Stimulated activated CD8-positive, alpha-beta memory T cell treated with anti-CD3 and anti-CD28 coated beads, Interleukin-12 subunit alpha, Interleukin-12 subunit beta, amount 100 ng/mL, for 24 hours (primary cell): Measurements from ENCODE around the gene SEC14L5.

Experiments used
- DNase-seq: peaks from one replicate; pipeline ENCODE4 v3.0.0-alpha.2; 2020; ENCODE audit errors: extremely low read depth

Gene SEC14L5

DNA sequence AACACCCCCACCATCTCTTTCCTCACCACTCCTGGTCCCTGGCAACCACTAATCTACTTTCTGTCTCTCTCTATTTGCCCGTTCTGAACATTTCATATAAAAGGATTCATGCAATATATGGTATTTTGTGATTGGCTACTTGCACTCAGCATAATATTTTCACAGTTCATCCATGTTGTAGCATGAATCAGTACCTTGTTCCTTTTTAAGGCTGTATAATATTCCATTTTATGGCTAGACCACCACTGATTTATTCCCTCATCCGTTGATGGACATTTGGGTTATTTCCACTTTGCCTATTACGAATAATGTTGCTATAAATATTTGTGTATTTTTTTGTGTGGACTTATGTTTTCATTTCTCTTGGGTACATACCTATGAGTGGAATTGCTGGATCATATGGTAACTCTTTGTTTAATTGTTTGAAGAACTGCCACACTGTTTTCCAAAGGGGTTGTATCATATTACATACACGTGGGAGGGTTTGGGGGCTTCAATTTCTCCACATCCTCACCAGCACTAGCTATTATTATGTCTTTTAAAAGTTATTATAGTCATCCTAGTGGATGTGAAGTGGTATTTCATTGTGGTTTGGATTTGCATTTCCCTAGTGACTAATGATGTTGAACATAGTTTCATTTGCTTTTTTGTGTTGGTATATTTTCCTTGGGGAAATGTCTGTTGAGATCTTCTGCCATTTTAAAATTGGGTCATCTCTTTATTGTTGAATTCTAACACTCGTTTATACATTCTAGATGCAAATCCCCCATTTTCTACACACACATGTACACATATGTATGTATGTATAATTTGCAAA, 26.3 kb downstream of the SEC14L5 start:
- no peak for DNase-seq

DNA sequence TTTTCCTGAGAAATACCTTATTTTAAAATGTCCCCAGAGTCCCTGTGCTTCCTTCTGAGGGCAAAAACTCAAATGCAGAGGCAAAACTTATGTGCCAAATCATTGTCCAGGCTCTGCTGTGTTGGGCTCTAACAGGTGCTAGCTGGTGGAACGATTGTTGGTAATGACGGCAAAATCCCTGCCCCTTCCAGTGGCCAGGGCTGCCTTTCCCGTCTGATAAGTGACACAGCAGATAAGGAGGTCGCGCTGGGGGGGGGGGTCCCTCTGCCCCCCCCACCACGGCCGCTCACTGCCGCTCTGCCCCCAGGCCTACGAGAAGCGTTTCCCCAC, 29.1 kb downstream of the SEC14L5 start:
- no peak for DNase-seq

DNA sequence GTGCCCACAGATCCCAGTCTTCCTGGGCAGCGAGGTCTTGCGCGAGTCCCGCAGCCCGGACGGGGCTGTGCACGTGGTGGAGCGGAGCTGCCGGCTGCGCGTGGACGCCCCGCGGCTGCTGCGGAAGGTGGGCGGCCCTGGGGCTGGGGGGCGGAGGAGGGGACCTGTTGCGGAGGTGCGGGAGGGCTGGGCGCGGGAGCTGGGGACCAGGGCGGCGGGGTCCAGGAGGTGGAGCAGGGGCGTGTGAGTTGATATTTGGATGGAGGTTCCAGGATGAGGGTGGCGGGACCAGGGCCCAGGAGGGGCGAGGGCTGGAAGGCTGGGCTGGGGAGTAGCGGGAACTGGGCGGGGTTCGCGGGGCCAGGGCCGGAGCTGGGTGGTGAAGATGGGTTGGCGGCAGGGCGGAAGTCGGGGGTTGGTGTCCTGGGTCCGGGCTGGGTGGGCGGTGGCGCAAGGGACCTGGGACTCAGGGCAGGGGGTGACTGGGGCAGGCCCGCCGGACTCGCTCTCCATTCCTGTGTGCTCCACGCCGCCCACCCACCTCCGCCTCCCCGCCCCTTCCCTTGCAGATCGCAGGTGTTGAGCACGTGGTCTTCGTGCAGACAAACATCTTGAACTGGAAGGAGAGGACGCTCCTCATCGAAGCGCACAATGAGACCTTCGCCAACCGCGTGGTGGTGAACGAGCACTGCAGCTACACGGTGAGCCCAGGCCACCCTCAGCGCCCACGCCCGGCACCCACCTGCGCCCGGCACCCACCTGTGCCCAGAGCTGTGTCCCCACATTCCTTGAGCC, 29.6 kb downstream of the SEC14L5 start:
- DNase-seq = no peak

DNA sequence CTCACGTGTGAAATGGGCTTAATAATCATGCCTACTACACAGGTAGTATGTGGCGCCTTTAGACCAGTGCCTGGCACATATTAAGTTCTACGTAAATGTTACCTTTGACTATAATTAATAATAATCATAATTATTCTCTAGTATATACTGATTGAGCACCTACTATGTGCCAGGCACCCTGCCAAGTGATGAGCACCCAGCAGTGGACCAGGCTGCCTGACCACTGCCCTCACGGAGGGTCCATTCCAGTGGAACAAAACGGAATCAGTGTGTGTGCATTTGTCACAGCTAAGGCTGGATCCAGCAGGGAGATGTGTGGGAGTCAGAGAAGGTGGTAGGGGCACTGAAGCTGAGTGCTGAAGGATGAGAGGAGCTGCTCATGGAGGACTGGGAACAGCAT, 30.5 kb downstream of the SEC14L5 start:
- no peak for DNase-seq

DNA sequence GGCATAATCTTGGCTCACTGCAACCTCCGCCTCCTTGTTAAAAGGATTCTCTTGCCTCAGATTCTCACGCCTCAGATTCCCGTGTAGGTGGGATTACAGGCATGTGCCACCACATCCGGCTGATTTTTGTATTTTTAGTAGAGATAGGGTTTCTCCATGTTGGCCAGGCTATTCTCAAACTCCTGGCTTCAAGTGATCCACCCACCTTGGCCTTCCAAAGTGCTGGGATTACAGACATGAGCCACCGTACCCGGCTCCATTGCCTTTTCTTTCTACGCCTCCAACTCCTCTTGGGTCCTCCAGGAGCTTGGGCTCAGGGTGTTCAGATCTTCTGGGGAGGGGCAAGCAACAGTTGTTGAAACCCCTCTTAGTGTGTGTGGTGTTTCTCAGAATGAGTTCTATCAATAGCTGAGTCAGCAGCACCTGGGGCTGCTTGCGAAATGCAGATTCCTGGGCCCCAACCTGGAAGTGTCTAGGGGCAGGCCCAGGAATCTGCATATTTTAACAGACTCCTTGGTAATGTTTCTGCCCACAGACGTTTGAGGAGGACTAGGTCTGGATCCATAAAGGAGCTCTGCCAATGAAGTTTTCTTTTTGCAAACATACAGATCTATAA, 31.4 kb downstream of the SEC14L5 start:
- DNase-seq = no peak

DNA sequence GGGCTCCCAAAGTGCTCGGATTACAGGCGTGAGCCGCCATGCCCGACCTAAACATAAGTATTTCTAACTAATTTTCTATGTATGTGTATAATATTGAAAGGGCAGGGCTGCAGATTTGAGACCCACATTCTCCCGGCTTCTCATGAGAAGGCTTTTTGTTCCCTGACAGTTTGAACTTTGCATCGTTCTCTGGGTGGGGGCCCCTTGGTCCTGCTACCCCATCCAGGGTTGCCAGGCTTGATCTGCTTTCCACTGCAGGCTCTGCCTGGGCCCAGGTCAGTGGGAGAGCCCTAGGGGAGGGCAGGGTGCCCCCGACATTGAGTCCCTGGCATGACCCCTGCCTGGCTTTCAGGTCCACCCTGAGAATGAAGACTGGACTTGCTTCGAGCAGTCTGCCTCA, 32.3 kb downstream of the SEC14L5 start:
- no peak for DNase-seq

DNA sequence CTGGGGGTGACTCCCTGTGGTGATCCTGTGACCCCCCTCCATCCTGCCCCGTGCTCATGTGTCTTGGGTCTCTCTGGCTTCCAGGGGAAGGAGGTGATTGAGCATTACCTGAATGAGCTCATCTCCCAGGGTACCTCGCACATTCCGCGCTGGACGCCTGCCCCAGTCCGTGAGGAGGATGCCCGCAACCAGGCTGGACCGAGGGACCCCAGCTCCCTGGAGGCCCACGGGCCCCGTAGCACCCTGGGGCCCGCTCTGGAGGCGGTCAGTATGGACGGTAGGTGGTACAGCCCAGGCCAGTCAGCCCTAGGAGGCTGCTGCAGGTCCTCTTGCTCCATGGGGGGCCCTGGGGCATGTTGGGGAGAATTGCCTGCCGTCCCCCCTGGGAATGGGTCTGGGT, 33.6 kb downstream of the SEC14L5 start:
- no peak for DNase-seq

DNA sequence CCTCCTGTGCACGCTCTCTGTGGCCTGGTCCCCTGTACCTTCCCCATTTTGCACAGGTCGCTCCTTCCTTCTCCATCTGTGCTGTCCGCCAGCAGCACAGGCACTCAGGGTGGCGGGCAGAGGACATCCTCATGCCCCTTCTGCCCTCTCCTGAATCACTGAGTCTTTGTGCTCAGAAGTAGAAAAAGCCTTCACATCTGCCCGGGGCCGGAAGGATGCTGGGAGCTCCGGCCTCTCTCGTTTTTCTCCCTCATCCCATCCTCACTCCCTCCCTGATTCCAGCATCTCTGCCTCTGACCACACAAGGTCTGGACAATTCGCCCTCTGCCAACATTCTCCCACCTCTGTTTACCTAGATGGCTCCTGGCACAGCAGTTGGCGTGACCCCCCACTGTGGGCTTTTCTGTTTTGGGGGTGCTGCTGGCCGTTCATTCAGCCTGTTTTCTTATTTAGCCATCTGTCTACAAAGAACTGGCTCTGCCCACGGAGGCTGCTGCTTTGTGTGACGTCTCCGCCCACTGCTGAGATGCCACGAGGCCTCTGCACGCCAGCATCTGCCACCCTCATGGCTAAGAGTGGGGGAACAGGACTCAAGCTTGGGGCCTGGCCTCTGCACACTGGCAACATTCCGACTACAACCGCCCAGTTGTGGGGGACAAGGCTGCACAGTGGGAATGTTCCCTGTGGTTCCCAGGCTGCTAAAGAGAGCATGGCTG, 36.7 kb downstream of the SEC14L5 start:
- DNase-seq = no peak

DNA sequence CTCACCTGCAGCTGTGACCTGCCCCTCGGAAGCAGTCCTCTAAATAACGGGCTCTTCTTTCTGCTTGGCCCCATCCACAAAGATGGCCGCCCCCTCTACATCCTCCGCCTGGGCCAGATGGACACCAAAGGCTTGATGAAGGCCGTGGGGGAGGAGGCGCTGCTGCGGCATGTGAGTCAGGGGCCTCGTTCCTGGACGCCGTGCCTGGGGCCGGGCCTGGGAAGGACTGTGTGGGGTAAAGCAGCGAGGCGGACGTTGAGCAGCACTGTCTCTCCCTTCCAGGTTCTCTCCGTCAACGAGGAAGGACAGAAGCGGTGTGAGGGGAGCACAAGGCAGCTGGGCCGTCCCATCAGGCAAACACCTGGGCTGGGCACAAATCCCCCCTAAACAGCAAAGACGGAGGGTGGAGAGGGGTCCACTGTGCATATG, 42.5 kb downstream of the SEC14L5 start:
- no peak for DNase-seq

DNA sequence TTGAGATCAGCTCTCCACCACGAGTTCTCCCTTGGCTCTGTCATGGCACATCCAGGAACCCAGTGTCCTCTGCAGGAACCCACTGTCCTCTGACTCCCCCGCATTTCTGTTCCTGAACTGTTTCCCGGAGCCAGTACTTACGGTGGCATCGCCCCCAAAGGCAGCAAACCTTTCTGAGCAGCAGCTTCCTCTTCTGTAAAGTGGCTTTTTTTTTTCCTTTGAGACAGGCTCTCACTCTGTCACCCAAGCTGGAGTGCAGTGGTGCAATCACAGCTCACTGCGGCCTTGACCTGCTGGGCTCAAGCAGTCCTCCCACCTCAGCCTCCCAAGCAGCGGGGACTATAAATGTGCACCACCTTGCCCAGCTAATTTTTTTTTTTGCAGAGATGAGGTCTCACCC, 43.4 kb downstream of the SEC14L5 start:
- DNase-seq = no peak

DNA sequence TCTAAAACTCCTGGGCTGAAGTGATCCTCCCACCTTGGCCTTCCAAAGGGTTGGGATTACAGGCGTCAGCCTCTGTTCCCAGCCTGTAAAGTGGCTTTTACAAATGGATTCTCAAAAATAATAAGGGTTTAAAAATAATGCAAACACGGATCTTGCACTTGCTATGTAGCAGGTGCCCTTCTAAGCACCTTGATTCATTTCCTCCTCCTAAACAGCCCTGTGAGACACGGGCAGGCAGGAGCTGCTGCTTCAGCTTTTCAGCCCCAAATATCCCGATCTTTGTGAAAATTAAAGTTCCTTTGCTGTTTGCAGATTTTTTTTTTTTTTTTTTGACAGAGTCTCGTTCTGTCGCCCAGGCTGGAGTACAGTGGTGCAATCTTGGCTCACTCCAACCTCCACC, 43.9 kb downstream of the SEC14L5 start:
- DNase-seq = no peak

DNA sequence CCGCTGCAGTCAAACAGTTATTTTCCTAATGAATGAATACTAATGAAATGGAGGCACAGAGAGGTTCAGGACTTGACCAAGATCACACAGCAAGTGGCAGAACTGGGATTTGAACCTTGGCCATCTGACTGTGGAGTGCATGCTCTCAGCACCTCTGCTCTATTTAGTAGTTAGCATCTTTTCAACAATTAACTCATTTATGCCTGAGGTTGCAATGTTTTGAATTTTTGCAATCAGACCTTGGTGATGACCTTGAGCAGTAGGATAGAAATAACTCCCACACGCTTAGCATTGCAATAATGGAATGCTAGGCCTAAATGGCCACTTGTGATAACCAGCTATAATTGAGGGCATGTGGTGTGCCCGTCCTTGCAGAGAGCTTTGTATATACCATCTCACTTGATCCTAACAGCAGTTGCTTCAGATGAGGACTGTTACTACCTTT, 44.6 kb downstream of the SEC14L5 start:
- DNase-seq = no peak

DNA sequence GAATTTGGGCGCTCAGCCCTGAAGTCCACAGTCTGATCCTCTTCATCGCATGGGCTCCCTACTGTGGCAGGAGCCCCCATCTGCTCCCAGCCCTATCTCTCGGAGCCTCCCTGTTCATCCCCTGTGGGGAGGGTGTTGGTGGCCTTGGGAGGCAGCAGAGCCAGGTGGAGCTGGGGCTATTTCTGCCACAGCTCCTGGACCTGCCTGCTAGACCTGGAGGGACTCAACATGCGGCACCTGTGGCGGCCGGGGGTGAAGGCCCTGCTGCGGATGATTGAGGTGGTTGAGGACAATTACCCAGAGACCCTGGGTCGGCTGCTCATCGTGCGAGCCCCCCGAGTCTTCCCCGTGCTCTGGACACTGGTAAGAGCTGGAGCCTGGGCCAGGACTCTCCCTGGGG, 45.1 kb downstream of the SEC14L5 start:
- DNase-seq = no peak

DNA sequence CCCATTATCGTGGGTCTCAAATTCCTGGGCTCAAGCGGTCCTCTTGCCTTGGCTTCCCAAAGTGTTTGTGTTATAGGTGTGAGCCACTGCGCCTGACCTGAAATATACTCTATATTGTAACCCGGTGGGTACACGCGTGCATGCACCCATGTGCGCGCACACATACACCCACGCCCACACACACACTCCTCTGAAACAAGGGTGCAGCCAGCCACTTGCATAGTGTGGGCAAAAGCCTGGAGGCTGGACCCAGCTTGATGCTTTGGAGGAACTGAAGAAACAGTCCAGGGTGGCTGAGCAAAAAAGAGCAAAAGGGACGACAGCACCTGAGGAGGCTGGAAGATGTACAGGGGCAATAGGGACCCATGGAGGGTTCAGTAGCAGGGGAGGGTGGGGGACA, 45.7 kb downstream of the SEC14L5 start:
- no peak for DNase-seq

DNA sequence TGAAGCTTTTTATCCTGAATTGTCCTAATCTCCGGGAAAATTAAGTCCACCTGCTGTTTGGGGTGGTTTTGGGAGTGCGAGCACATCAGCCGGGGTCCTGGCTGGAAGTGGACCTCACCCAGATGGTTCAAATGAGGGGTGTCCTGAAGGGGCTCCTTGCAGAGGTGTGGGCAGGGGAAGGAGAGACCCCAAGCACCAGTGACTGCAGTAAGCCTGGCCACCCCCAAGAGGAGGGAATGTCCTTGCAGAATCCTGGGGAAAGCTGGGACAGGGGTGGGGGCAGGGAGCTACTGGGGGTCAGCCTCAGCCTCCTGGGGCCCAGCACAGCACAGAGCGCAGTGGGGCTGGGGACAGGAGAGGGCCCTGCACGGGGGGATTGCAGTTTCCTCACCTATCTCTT, 46.2 kb downstream of the SEC14L5 start:
- no peak for DNase-seq

DNA sequence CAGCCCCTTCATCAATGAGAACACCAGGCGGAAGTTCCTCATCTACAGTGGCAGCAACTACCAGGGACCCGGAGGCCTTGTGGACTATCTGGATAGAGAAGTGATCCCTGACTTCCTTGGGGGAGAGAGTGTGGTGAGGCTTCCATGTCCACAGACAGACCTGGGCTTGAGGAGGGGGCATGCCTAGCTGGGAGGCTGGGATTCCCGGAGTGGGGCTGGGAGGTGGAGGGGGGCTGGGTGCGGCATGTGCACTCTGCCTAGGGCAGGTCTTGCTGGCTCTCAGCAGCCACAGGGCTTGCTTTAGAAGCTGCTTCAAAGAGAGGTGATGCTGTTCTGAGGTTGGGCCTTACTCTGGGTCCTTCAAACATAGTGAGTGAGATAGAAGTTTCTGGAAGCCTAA, 47.8 kb downstream of the SEC14L5 start:
- DNase-seq = no peak

DNA sequence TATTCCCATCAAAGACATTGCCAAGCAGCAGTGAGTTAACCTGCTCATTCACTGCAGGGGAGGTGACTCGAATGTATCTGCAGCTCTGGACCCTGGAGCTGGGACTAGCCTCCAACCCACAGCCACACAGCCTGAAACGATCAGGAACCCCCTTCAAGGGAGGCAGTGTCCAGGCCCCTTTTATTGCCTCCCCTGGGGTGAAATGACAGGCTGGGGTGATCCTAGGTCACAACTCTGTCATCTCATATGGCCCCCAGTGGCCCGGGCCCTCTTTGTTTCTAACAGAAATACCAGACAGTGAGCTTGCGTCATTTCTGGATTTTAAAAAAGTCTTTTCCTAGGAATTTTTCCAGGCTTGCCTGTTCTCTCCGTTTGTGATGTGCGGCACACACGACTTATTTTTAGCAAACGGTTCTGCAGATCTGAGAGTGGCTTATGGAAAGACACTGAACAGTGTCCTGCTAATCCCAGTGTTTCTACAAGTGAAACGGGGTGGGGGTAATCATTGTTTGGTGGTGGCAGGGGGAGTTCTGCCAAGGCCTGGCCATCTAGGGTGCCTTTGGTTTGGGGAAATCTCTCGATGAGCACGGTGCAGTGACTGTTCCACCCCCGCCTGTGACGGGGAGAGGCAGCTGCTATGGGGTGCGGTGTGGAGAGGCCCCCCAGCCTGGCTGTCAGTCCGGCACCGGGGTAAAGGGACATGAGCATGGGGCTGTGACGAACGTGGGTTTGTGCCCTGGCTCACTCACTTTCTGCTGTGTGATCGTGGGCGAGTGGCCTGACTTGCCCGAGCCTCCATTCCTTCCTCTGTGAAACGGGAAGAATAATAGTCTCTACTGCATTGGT, 48.4 kb downstream of the SEC14L5 start:
- DNase-seq = no peak

DNA sequence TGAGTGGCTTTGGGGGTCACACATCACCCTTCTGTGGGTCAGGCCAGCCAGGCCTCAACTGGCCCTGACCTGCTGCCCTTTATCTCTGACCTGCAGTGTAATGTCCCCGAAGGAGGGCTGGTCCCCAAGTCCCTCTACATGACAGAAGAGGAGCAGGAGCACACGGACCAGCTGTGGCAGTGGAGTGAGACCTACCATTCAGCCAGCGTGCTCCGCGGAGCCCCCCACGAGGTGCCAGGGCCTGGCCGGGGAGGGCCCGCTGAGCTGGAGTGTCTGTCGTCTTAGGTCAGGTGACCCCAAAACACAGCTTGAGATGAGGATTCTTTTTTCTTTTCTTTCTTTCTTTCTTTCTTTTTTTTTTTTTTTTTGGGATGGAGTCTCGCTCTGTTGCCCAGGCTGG, 49.1 kb downstream of the SEC14L5 start:
- DNase-seq = no peak

DNA sequence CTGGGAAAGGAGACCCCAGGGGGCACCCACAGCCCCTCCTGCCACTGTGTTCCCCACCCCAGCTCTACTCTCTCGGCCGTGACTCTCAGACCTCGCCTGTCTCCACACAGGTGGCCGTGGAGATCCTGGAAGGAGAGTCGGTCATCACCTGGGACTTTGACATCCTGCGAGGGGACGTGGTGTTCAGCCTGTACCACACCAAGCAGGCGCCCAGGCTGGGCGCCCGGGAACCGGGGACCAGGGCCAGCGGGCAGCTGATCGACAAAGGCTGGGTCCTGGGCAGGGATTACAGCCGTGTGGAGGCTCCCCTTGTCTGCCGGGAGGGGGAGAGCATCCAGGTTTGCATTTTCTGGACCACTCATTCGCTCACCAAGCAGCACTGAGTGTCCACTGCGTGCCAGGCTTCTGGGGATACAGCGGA, 50.2 kb downstream of the SEC14L5 start:
- DNase-seq = no peak

DNA sequence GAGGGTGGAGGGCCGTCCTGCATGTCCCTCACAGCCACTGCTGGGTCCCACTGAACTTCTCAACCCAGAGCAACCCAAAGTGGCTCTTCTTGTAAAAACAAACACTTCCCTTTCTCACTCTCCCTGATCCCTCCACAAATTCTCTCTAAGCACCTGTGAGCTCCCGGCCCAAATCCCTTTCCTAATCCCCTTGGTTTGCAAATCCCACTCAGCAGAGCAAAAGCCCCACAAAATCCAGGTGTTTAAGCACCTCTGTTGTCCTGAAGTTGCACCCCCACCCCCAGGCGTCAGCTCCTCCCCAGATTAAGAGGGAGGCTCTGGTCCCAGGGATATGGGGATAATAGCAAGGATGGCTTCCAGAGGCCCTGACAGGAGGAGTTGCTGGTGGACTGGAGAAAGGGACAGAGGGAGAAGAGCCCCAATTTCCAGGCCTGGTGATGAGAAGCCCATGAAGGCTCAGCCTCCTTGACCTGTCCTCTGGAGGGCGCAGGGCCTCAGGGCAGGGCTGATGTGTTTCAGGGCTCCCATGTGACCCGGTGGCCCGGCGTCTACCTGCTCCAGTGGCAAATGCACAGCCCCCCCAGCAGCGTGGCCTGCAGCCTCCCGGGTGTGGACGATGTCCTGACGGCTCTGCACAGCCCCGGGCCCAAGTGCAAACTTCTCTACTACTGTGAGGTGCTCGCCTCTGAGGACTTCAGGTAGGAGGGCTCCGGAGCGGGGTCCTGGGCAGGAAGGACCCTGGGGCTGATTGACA, 52.6 kb downstream of the SEC14L5 start:
- DNase-seq = no peak

DNA sequence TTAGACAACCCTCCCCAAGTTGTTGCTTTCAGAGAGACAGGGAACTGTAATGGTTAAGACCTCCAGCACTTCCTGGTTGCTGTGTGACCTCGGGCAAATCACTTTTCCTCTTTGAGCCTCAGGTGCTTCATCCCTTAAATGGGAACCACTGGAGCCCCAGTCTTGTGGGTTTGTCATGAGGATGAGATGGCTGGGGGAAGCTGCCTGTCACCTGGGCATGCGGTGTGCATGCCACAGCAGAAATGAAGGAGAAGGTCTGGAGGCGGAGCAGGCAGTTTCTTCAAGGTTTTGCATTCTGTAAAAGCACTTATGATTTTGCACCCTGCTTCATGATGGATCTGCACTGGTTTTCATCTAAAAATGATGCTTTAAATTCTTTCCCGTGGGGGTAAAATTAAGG, 53.5 kb downstream of the SEC14L5 start:
- no peak for DNase-seq
